T-cell (primary cell): Measurements from ENCODE around the gene RPS19. TPM values are rescaled to one million over a fixed set of nuclear protein-coding genes. Genes with fewer than 3 reads are reported as not detected.

Experiments
- ATAC-seq, 4 experiments: fragments of 200-7000 bp in 3 of 4; fragments of 150-1000 bp in 1 of 4; cut with Tn5 transposase; replicated peaks in 1 of 4; 1 replicate in 3 of 4; 2 replicates in 1 of 4; pipeline ENCODE4 v1.10.0; 2021; ENCODE audit warnings: moderate library complexity in 3 of 4, mild to moderate bottlenecking in 2 of 4, moderate number of reproducible peaks in 1 of 4
- CTCF ChIA-PET, 2 donors: fragments of 300-600 bp; sonication (Branson Sonifier 250); formaldehyde crosslinking; loops; one replicate each; lab custom pipeline; 2022; ENCODE audit warnings: antibody characterized with exemption in 2 of 2; lab: Charles Lee
- POLR2A ChIA-PET, 2 donors: fragments of 300-600 bp; sonication (Branson Sonifier 250); formaldehyde crosslinking; loops; one replicate each; lab custom pipeline; 2022; ENCODE audit warnings: antibody characterized with exemption in 2 of 2; lab: Charles Lee
- DNase-seq, 35 experiments: peaks; one replicate each; pipeline versions ENCODE4 v3.0.0 to v3.0.0-alpha.2; 2013 to 2023
- H3K27ac ChIP-seq: one replicate; pipeline ENCODE4 v1.5.1; 2013; ENCODE audit warnings: low read length
- H3K27me3 ChIP-seq, 2 experiments: replicated peaks in 1 of 2; 1 replicate in 1 of 2; 2 replicates in 1 of 2; pipeline versions ENCODE4 v1.6.1 to v1.7.0; 2013; ENCODE audit warnings: low read length in 1 of 2, mixed read lengths in 1 of 2; ENCODE audit not compliant: control insufficient read depth in 2 of 2, insufficient read depth in 2 of 2; ENCODE audit errors: extremely low read depth in 1 of 2
- H3K36me3 ChIP-seq, 2 donors: 1 replicate in 1 of 2; 2 replicates in 1 of 2; pipeline versions ENCODE4 v1.6.1 to v1.7.0; 2013; ENCODE audit warnings: low read length in 1 of 2; ENCODE audit not compliant: control insufficient read depth in 2 of 2, insufficient read depth in 1 of 2; ENCODE audit errors: extremely low read depth in 1 of 2
- H3K4me1 ChIP-seq, 2 experiments: 1 replicate in 1 of 2; 2 replicates in 1 of 2; pipeline versions ENCODE4 v1.6.1 to v1.7.0; 2013; ENCODE audit warnings: low read length in 2 of 2, mixed read lengths in 1 of 2; ENCODE audit not compliant: insufficient read depth in 2 of 2, control insufficient read depth in 1 of 2; ENCODE audit errors: extremely low read depth in 1 of 2
- H3K4me3 ChIP-seq, 2 donors: 1 replicate in 1 of 2; 2 replicates in 1 of 2; pipeline versions ENCODE4 v1.5.1 to v1.7.0; 2013; ENCODE audit warnings: mild to moderate bottlenecking in 2 of 2, low read length in 1 of 2, moderate library complexity in 1 of 2; ENCODE audit not compliant: control insufficient read depth in 1 of 2; ENCODE audit errors: extremely low read depth in 1 of 2
- H3K9me3 ChIP-seq: 2 replicates; pipeline ENCODE4 v1.7.0; 2013
- H3K27ac Mint-ChIP-seq, 2 donors: one replicate each; pipeline ENCODE4 v1.8.0; 2020 to 2021; ENCODE audit warnings: mild to moderate bottlenecking in 2 of 2, mixed read lengths in 2 of 2
- H3K27me3 Mint-ChIP-seq, 2 donors: one replicate each; pipeline ENCODE4 v1.8.0; 2021 to 2022; ENCODE audit warnings: mixed read lengths in 2 of 2
- H3K36me3 Mint-ChIP-seq: one replicate; pipeline ENCODE4 v1.8.0; 2021; ENCODE audit warnings: mixed read lengths
- H3K4me1 Mint-ChIP-seq, 3 donors: one replicate each; pipeline ENCODE4 v1.8.0; 2020 to 2022; ENCODE audit warnings: mixed read lengths in 3 of 3, mild to moderate bottlenecking in 1 of 3
- H3K4me3 Mint-ChIP-seq, 3 donors: one replicate each; pipeline ENCODE4 v1.8.0; 2020 to 2022; ENCODE audit warnings: mild to moderate bottlenecking in 3 of 3, mixed read lengths in 3 of 3, moderate library complexity in 3 of 3
- H3K9me3 Mint-ChIP-seq, 3 donors: one replicate each; pipeline ENCODE4 v1.8.0; 2020 to 2022; ENCODE audit warnings: mixed read lengths in 3 of 3
- WGBS: methylation state at CpG from one replicate; pipeline ENCODE4 v1.1.5; 2013; ENCODE audit warnings: missing lambda C conversion rate; ENCODE audit not compliant: insufficient coverage; 5-methylcytosine and 5-hydroxymethylcytosine counted together
- total RNA-seq, 35 experiments: library from RNA in 6 of 35; stranded (reverse) in 6 of 35; fragments of 120-200 nt in 1 of 35; gene quantifications; one replicate each; pipeline versions ENCODE4 v1.2.1 to v1.2.4 and lab custom pipeline; 2013 to 2026

The RPS19 gene
- total RNA-seq, 5 donors from 2014 or later (not counting 1 experiment from before 2014, with no cell fraction given), result 3,043 to 4,286 (median 3,822) TPM

GRCh38 chr19:41816761-41817160, 43.3 kb upstream of the RPS19 start:
- no peak for ATAC-seq
- WGBS, result no CpG with 5 or more reads among the region's 2 CpGs
- CTCF ChIA-PET, result no interaction called here
- H3K27me3 ChIP-seq, result peaks cover 0 to 13% of the 10 kb centered on the region in 2 experiments
- no peak for DNase-seq
- no peak overlapping the region for H3K4me3 ChIP-seq
- no peak overlapping the region for H3K27ac ChIP-seq
- Mint-ChIP-seq H3K36me3 (no peaks in the 10 kb centered on the region), H3K4me3 (no peak overlapping the region), H3K4me1 (peaks cover 6 to 11% (median 10%) of the 10 kb centered on the region in 3 donors), H3K27ac (no peak overlapping the region), H3K27me3 (peaks cover 9 to 13% of the 10 kb centered on the region in 2 donors), H3K9me3 (no peaks in the 10 kb centered on the region)
- no peaks in the 10 kb centered on the region for H3K36me3 ChIP-seq
- no peaks in the 10 kb centered on the region for H3K4me1 ChIP-seq
- H3K9me3 ChIP-seq, result no peaks in the 10 kb centered on the region
- POLR2A ChIA-PET, result no interaction called here

GRCh38 chr19:41821003-41821735, 38.9 kb upstream of the RPS19 start:
- H3K9me3 ChIP-seq, result no peaks in the 10 kb centered on the region
- Mint-ChIP-seq H3K27me3 (peaks cover 14 to 20% of the 10 kb centered on the region in 2 donors), H3K9me3 (no peaks in the 10 kb centered on the region), H3K36me3 (no peaks in the 10 kb centered on the region), H3K27ac (no peak overlapping the region), H3K4me1 (peaks cover 0 to 6% (median 0%) of the 10 kb centered on the region in 3 donors), H3K4me3 (no peak overlapping the region)
- H3K36me3 ChIP-seq, result no peaks in the 10 kb centered on the region
- H3K4me1 ChIP-seq, result no peaks in the 10 kb centered on the region
- peaks cover 2 to 9% of the 10 kb centered on the region in 2 experiments for H3K27me3 ChIP-seq
- POLR2A ChIA-PET, result no interaction called here
- no peak overlapping the region for H3K4me3 ChIP-seq
- no peak overlapping the region for H3K27ac ChIP-seq
- DNase-seq (peak in 27 of 35 experiments; percentile 5 to 69 (median 30)), ATAC-seq (peak; percentile 64 to 82 (median 70))
- CTCF ChIA-PET, result interaction anchor here in 1 of 2 donors (1.0 to 1.8 kb wide), 2 partner anchors 26 to 28 kb away, joined by 4 to 16 read pairs; no protein-coding TSS in a partner anchor
- WGBS, result 23% methylated on average over 8 of the region's 12 CpGs

GRCh38 chr19:41837981-41838708, 21.9 kb upstream of the RPS19 start:
- H3K27me3 Mint-ChIP-seq, result peaks cover 23% of the 10 kb centered on the region in 2 donors
- H3K9me3 Mint-ChIP-seq, result no peaks in the 10 kb centered on the region
- no peak overlapping the region for H3K27ac Mint-ChIP-seq
- no peak overlapping the region for H3K4me3 Mint-ChIP-seq
- 71% methylated on average over 5 of the region's 13 CpGs for WGBS
- Histone ChIP-seq H3K9me3 (no peaks in the 10 kb centered on the region), H3K27me3 (peaks cover 0 to 43% of the 10 kb centered on the region in 2 experiments), H3K36me3 (no peaks in the 10 kb centered on the region), H3K27ac (no peak overlapping the region), H3K4me1 (no peaks in the 10 kb centered on the region), H3K4me3 (no peak overlapping the region)
- ChIA-PET POLR2A (no interaction called here), CTCF (interaction anchor here (0.5 to 0.7 kb wide), 3 partner anchors 165 to 1214 kb away, joined by 3 to 7 read pairs (median 3); no protein-coding TSS in a partner anchor)
- no peaks in the 10 kb centered on the region for H3K4me1 Mint-ChIP-seq
- no peaks in the 10 kb centered on the region for H3K36me3 Mint-ChIP-seq
- no peak for ATAC-seq
- DNase-seq, result no peak

- 65% methylated on average over 2 of the region's 2 CpGs for WGBS
- no peak overlapping the region for H3K4me3 ChIP-seq
- H3K27me3 ChIP-seq, result peaks cover 0 to 43% of the 10 kb centered on the region in 2 experiments
- H3K9me3 ChIP-seq, result no peaks in the 10 kb centered on the region
- H3K4me1 Mint-ChIP-seq, result no peaks in the 10 kb centered on the region
- POLR2A ChIA-PET, result no interaction called here
- H3K4me1 ChIP-seq, result no peaks in the 10 kb centered on the region
- H3K27me3 Mint-ChIP-seq, result peaks cover 21 to 23% of the 10 kb centered on the region in 2 donors
- ATAC-seq, result no peak
- DNase-seq, result no peak
- CTCF ChIA-PET, result no interaction called here
- no peak overlapping the region for H3K27ac Mint-ChIP-seq
- H3K9me3 Mint-ChIP-seq, result peaks cover 0 to 4% (median 0%) of the 10 kb centered on the region in 3 donors
- H3K36me3 ChIP-seq, result no peaks in the 10 kb centered on the region
- no peaks in the 10 kb centered on the region for H3K36me3 Mint-ChIP-seq
- H3K4me3 Mint-ChIP-seq, result no peak overlapping the region
- H3K27ac ChIP-seq, result no peak overlapping the region
Measured at GRCh38 chr19:41839211-41839610, 20.8 kb upstream of the RPS19 start.

GRCh38 chr19:41843371-41843770, 16.7 kb upstream of the RPS19 start:
- no peaks in the 10 kb centered on the region for H3K36me3 ChIP-seq
- 68% methylated on average over 7 of the region's 7 CpGs for WGBS
- no peak for ATAC-seq
- no peaks in the 10 kb centered on the region for H3K9me3 ChIP-seq
- DNase-seq, result no peak
- Mint-ChIP-seq H3K4me3 (no peak overlapping the region), H3K27me3 (peaks cover 4 to 8% of the 10 kb centered on the region in 2 donors), H3K4me1 (no peaks in the 10 kb centered on the region), H3K36me3 (no peaks in the 10 kb centered on the region), H3K9me3 (peaks cover 0 to 4% (median 0%) of the 10 kb centered on the region in 3 donors), H3K27ac (no peak overlapping the region)
- H3K4me3 ChIP-seq, result no peak overlapping the region
- CTCF ChIA-PET, result interaction anchor here in 1 of 2 donors (0.6 kb wide), 1 partner anchor 365 kb away, joined by 3 read pairs; no protein-coding TSS in a partner anchor
- no peaks in the 10 kb centered on the region for H3K4me1 ChIP-seq
- POLR2A ChIA-PET, result interaction anchor here in 1 of 2 donors (0.5 kb wide), 1 partner anchor 1648 kb away, joined by 3 read pairs; no protein-coding TSS in a partner anchor
- H3K27ac ChIP-seq, result no peak overlapping the region
- H3K27me3 ChIP-seq, result peaks cover 0 to 28% of the 10 kb centered on the region in 2 experiments

- ChIA-PET POLR2A (no interaction called here), CTCF (no interaction called here)
- Mint-ChIP-seq H3K4me3 (no peak within 1 kb of the TSS), H3K36me3 (no peaks in the 10 kb centered on the region), H3K9me3 (peaks cover 0 to 4% (median 0%) of the 10 kb centered on the region in 3 donors), H3K27ac (no peak within 1 kb of the TSS), H3K4me1 (no peaks in the 10 kb centered on the region), H3K27me3 (no peaks in the 10 kb centered on the region)
- H3K27me3 ChIP-seq, result peaks cover 0 to 17% of the 10 kb centered on the region in 2 experiments
- H3K36me3 ChIP-seq, result no peaks in the 10 kb centered on the region
- ATAC-seq (no peak), DNase-seq (no peak)
- H3K9me3 ChIP-seq, result no peaks in the 10 kb centered on the region
- WGBS, result 89% methylated on average over 26 of the region's 30 CpGs
- H3K27ac ChIP-seq, result no peak within 1 kb of the TSS
- no peak within 1 kb of the TSS for H3K4me3 ChIP-seq
- H3K4me1 ChIP-seq, result no peaks in the 10 kb centered on the region
Measured at GRCh38 chr19:41844601-41845000, 15.5 kb upstream of the RPS19 start, which contains the start of gene LYPD4. LYPD4 (minus strand) TSS chr19:41844683; CDS start chr19:41839285, 5,398 bp downstream.
